Measurements from ENCODE around the gene WNT3A. TPM values are rescaled to one million over a fixed set of nuclear protein-coding genes. Genes with fewer than 3 reads are reported as not detected.
A peak's percentile ranks its signal among the peaks of the same experiment; 100 is the strongest.

WNT3A gene
- total RNA-seq, 2 experiments from 2014 or later = not detected

GRCh38 chr1:228047183-228047466, 40.3 kb downstream of the WNT3A start:
- ChIA-PET CTCF (no interaction called here), POLR2A (no interaction called here)
- no peaks in the 10 kb centered on the region for H3K36me3 Mint-ChIP-seq (ENCODE audit: low read depth)
- DNase-seq = no peak
- peaks cover 7% of the 10 kb centered on the region for H3K9me3 Mint-ChIP-seq
- no peak overlapping the region for H3K27ac Mint-ChIP-seq
- H3K4me3 Mint-ChIP-seq = no peak overlapping the region
- H3K27me3 Mint-ChIP-seq = peaks cover 4% of the 10 kb centered on the region
- no peaks in the 10 kb centered on the region for H3K4me1 Mint-ChIP-seq

- H3K4me1 Mint-ChIP-seq = no peaks in the 10 kb centered on the region
- POLR2A ChIA-PET = no interaction called here
- H3K9me3 Mint-ChIP-seq = peaks cover 7% of the 10 kb centered on the region
- no peaks in the 10 kb centered on the region for H3K36me3 Mint-ChIP-seq (ENCODE audit: low read depth)
- no peak for DNase-seq
- CTCF ChIA-PET = no interaction called here
- H3K4me3 Mint-ChIP-seq = no peak overlapping the region
- H3K27ac Mint-ChIP-seq = no peak overlapping the region
- peaks cover 7% of the 10 kb centered on the region for H3K27me3 Mint-ChIP-seq
These were observed 41.3 kb downstream of the WNT3A start for GRCh38 chr1:228048120-228048519.

DNA sequence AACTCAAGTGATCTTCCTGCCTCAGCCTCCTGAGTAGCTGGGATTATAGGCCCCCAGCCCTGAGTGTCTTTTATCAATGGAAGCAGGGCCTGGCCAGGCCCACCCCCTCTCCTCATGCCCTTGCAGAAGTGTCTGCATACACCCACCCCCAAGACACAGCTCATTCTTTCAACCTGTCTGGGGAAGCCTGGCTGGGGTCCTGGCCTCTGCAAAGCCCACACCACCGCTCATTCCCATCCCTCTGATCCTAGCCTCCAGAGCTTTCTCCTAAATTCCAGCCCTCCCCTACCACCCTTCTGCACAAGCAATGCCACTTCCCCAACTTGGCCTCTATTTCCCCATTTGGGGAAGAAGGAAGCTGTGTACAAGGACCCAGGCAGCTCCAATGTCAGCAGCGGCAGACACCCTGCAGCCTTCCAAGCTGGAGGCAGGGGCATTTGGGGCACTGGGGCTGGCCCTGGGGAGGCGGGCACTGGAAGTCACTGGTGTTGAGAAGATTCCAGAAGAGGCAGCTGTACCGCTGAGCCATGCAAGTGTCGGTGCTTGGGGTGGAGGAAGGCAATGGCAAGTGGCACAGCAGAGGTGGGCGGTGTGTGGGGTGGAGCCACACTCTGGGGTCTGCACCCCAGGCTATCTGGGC, 42.0 kb downstream of the WNT3A start:
- no peak overlapping the region for H3K27ac Mint-ChIP-seq
- H3K9me3 Mint-ChIP-seq = peaks cover 7% of the 10 kb centered on the region
- ChIA-PET CTCF (no interaction called here), POLR2A (no interaction called here)
- no peak for DNase-seq
- no peak overlapping the region for H3K4me3 Mint-ChIP-seq
- H3K36me3 Mint-ChIP-seq (ENCODE audit: low read depth) = no peaks in the 10 kb centered on the region
- peaks cover 11% of the 10 kb centered on the region for H3K27me3 Mint-ChIP-seq
- no peaks in the 10 kb centered on the region for H3K4me1 Mint-ChIP-seq

DNA sequence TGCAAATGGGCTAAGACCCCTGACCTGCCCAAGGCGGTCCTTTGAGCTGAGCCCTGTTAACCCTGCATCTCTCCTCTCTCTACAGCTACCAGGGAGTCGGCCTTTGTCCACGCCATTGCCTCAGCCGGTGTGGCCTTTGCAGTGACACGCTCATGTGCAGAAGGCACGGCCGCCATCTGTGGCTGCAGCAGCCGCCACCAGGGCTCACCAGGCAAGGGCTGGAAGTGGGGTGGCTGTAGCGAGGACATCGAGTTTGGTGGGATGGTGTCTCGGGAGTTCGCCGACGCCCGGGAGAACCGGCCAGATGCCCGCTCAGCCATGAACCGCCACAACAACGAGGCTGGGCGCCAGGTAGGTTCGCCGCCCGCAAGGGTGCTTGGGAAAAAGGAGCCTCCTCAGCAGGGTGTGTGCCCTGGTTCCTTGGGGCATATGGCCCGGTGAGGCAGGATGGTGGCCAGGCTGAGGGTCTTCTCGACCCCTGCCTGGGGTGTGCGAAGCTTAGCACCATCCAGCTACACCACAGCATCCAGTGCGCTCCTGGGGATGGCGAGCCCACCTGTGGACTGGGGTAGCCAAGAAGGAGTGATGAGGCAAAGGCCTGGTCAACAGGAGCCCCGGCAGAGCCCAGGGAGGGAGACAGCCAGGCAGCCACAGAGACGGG, 43.9 kb downstream of the WNT3A start:
- Mint-ChIP-seq H3K36me3 (ENCODE audit: low read depth) (no peaks in the 10 kb centered on the region), H3K9me3 (peaks cover 7% of the 10 kb centered on the region), H3K27me3 (peaks cover 15% of the 10 kb centered on the region), H3K27ac (no peak overlapping the region), H3K4me1 (no peaks in the 10 kb centered on the region), H3K4me3 (no peak overlapping the region)
- POLR2A ChIA-PET = no interaction called here
- DNase-seq = no peak
- CTCF ChIA-PET = no interaction called here

- ChIA-PET CTCF (no interaction called here), POLR2A (interaction anchor here (2.0 kb wide), 1 partner anchor 24 kb away, joined by 6 read pairs; the partner anchor contains the start of gene ARF1)
- no peaks in the 10 kb centered on the region for H3K9me3 Mint-ChIP-seq
- H3K27me3 Mint-ChIP-seq = peaks cover 52% of the 10 kb centered on the region
- H3K36me3 Mint-ChIP-seq (ENCODE audit: low read depth) = no peaks in the 10 kb centered on the region
- H3K27ac Mint-ChIP-seq = no peak overlapping the region
- H3K4me3 Mint-ChIP-seq = no peak overlapping the region
- H3K4me1 Mint-ChIP-seq = peaks cover 9% of the 10 kb centered on the region
- no peak for DNase-seq
These were observed 51.6 kb downstream of the WNT3A start for GRCh38 chr1:228058172-228058948.

- Mint-ChIP-seq H3K36me3 (ENCODE audit: low read depth) (no peaks in the 10 kb centered on the region), H3K4me3 (peak overlapping the region; percentile 50), H3K27me3 (peaks cover 49% of the 10 kb centered on the region), H3K4me1 (peaks cover 9% of the 10 kb centered on the region), H3K27ac (no peak overlapping the region), H3K9me3 (no peaks in the 10 kb centered on the region)
- CTCF ChIA-PET = no interaction called here
- peak; percentile 50 for DNase-seq
- POLR2A ChIA-PET = no interaction called here
These were observed 52.3 kb downstream of the WNT3A start for GRCh38 chr1:228058949-228059633.

DNA sequence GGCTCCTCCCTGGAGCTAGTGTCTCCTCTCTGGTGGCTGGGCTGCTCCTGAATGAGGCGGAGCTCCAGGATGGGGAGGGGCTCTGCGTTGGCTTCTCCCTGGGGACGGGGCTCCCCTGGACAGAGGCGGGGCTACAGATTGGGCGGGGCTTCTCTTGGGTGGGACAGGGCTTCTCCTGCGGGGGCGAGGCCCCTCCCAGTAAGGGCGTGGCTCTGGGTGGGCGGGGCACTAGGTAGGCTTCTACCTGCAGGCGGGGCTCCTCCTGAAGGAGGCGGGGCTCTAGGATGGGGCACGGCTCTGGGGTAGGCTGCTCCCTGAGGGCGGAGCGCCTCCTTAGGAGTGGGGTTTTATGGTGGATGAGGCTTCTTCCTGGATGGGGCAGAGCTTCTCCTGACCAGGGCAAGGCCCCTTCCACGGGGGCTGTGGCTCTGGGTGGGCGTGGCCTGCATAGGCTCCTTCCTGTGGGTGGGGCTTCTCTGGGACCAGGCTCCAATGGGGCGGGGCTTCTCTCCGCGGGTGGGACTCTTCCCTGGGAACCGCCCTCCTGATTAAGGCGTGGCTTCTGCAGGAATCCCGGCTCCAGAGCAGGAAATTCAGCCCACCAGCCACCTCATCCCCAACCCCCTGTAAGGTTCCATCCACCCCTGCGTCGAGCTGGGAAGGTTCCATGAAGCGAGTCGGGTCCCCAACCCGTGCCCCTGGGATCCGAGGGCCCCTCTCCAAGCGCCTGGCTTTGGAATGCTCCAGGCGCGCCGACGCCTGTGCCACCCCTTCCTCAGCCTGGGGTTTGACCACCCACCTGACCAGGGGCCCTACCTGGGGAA, 53.0 kb downstream of the WNT3A start:
- POLR2A ChIA-PET = interaction anchor here (1.8 kb wide), 1 partner anchor 22 kb away, joined by 7 read pairs; the partner anchor contains the start of gene ARF1
- Mint-ChIP-seq H3K36me3 (ENCODE audit: low read depth) (no peaks in the 10 kb centered on the region), H3K4me1 (peaks cover 9% of the 10 kb centered on the region), H3K9me3 (no peaks in the 10 kb centered on the region), H3K27ac (no peak overlapping the region), H3K27me3 (peaks cover 49% of the 10 kb centered on the region), H3K4me3 (peak overlapping the region; percentile 50)
- DNase-seq = peak; percentile 71
- CTCF ChIA-PET = no interaction called here

- Mint-ChIP-seq H3K9me3 (no peaks in the 10 kb centered on the region), H3K4me1 (peaks cover 9% of the 10 kb centered on the region), H3K27ac (no peak overlapping the region), H3K27me3 (peaks cover 46% of the 10 kb centered on the region), H3K36me3 (ENCODE audit: low read depth) (no peaks in the 10 kb centered on the region), H3K4me3 (no peak overlapping the region)
- POLR2A ChIA-PET = interaction anchor here (1.8 kb wide), 1 partner anchor 22 kb away, joined by 7 read pairs; the partner anchor contains the start of gene ARF1
- CTCF ChIA-PET = no interaction called here
- DNase-seq = no peak
These were observed 53.8 kb downstream of the WNT3A start for GRCh38 chr1:228060458-228061190.

DNA sequence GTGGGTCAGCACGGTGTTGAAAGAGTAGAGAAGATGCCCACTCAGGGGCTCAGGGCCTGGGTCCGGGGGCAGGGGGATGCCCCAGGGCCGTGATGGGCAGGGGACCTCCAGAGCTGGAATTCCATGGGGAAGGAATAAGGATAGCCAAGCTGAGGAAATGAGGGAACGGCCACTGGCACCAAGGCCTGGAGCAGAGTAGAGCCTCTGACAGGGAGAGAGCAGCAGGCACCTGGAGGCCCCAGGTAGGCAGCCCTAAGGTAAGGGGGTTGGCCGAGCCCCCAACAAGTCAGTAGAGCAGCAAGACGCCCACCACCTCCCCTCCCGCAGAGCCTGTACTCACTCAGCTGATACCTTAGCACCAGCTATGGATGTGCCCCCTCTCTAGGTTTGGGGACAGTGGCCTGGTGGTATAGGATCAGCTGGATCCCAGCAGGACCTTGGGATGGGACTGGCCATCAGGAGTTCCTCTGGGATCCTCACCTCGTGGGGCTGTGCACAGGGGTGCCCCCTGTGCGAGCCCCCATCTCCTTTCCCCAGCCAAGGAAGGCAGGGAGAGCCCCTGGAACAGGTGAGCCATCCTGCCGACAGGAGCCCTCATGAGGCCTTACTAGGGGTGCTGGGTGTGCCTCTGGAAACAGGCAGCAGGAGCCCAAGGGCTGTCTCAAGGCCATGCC, 54.8 kb downstream of the WNT3A start:
- peaks cover 9% of the 10 kb centered on the region for H3K4me1 Mint-ChIP-seq
- no peak overlapping the region for H3K27ac Mint-ChIP-seq
- H3K27me3 Mint-ChIP-seq = peaks cover 37% of the 10 kb centered on the region
- no peaks in the 10 kb centered on the region for H3K9me3 Mint-ChIP-seq
- CTCF ChIA-PET = no interaction called here
- POLR2A ChIA-PET = interaction anchor here (1.8 kb wide), 1 partner anchor 21 kb away, joined by 7 read pairs; the partner anchor contains the start of gene ARF1
- no peak overlapping the region for H3K4me3 Mint-ChIP-seq
- DNase-seq = no peak
- no peaks in the 10 kb centered on the region for H3K36me3 Mint-ChIP-seq (ENCODE audit: low read depth)

GRCh38 chr1:228062085-228062791, 55.4 kb downstream of the WNT3A start:
- H3K27ac Mint-ChIP-seq = no peak overlapping the region
- CTCF ChIA-PET = no interaction called here
- H3K4me3 Mint-ChIP-seq = no peak overlapping the region
- POLR2A ChIA-PET = no interaction called here
- no peak for DNase-seq
- H3K36me3 Mint-ChIP-seq (ENCODE audit: low read depth) = no peaks in the 10 kb centered on the region
- H3K27me3 Mint-ChIP-seq = peaks cover 34% of the 10 kb centered on the region
- H3K4me1 Mint-ChIP-seq = peaks cover 9% of the 10 kb centered on the region
- no peaks in the 10 kb centered on the region for H3K9me3 Mint-ChIP-seq

- ChIA-PET POLR2A (no interaction called here), CTCF (no interaction called here)
- peaks cover 31% of the 10 kb centered on the region for H3K27me3 Mint-ChIP-seq
- no peak overlapping the region for H3K27ac Mint-ChIP-seq
- no peak for DNase-seq
- peaks cover 9% of the 10 kb centered on the region for H3K4me1 Mint-ChIP-seq
- H3K4me3 Mint-ChIP-seq = no peak overlapping the region
- no peaks in the 10 kb centered on the region for H3K9me3 Mint-ChIP-seq
- H3K36me3 Mint-ChIP-seq (ENCODE audit: low read depth) = no peaks in the 10 kb centered on the region
These were observed 56.0 kb downstream of the WNT3A start for GRCh38 chr1:228062812-228063211.

All from activated CD4-positive, alpha-beta memory T cell treated with anti-CD3 and anti-CD28 coated beads, Interleukin-2, amount 10 ng/mL, durations not matched to agents 7 days and 5 days (primary cell).